ENCODE data around the gene WNT7B.

DNA sequence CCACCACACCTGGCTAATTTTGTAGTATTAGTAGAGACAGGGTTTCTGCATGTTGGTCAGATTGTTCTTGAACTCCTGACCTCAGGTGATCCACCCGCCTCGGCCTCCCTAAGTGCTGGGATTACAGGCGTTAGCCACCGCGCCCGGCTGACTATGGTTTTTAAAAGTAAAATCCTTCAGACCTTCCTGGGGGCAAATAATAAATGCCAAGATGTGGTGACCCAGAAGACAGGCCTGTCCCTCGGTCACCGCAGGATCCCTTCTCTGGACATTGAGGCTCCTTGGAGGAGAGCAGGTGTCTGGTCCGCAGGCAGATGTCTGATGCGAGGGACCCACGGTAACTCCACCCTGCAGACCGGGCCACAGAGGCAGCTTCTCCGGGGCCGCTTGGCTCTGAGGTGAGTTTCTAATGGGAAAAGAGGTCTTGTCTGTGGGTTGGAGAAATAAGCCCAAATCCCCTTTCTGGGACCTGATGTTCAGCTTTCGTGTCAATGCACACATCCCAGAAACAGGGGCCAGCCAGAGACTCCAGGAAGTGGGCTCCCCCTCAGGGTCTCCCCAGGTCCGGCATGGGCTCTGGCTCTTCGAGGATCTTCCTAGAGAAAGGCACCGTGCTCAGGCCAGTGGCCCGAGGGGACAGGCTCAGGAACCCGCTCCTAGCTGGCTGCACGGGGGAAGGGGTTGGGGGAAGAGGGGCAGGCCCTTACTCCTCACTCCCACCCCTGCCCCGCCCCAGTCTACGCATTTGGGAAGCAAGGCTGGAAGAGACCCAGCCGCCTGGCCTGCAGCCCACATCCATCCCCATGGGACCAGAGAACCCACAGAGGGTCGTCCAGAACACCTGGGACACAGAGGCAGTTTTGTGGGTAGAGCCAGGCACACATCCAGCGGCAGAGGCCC is 100.6 kb downstream of the WNT7B start:
- TF ChIP-seq, protein P1, sequence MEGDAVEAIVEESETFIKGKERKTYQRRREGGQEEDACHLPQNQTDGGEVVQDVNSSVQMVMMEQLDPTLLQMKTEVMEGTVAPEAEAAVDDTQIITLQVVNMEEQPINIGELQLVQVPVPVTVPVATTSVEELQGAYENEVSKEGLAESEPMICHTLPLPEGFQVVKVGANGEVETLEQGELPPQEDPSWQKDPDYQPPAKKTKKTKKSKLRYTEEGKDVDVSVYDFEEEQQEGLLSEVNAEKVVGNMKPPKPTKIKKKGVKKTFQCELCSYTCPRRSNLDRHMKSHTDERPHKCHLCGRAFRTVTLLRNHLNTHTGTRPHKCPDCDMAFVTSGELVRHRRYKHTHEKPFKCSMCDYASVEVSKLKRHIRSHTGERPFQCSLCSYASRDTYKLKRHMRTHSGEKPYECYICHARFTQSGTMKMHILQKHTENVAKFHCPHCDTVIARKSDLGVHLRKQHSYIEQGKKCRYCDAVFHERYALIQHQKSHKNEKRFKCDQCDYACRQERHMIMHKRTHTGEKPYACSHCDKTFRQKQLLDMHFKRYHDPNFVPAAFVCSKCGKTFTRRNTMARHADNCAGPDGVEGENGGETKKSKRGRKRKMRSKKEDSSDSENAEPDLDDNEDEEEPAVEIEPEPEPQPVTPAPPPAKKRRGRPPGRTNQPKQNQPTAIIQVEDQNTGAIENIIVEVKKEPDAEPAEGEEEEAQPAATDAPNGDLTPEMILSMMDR (IDR thresholded peaks at IDR 0.05; ENCODE audit: low read length), result no peak
- TF ChIP-seq EZH2 (optimal IDR thresholded peaks at IDR 0.05; ENCODE audit: low read depth, low read length), result no peak

Measured in MM.1S (cell line).